Activated CD4-positive, alpha-beta T cell treated with anti-CD3 and anti-CD28 coated beads for 48 hours (primary cell): ENCODE data around the gene VDAC1.
"Not testable (repeated sequence)": the region's sequence is repeated elsewhere in the genome, so short reads cannot be mapped to it uniquely, and the experiment has no call there.

Experiments used
- DNase-seq: peaks from one replicate; pipeline ENCODE4 v3.0.0-alpha.2; 2020

VDAC1 gene

GRCh38 chr5:133938039-133938821, 66.5 kb downstream of the VDAC1 start:
- no peak for DNase-seq

DNA sequence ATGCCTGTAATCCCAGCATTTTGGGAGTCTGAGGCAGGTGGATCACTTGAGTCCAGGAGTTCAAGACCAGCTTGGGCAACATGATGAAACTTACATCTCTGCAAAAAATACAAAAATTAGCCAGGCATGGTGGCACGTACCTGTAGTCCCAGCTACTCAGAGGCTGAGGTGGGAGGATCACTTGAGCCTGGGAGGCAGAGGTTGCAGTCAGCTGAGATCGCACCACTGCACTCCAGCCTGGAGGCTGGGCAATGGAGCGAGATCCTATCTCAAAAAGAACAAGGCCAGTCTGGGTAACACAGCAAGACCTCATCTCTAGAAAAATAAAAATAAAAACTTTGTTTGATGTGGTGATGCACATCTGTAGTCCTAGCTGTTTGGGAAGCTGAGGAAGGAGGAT, 67.1 kb downstream of the VDAC1 start:
- not testable (repeated sequence) for DNase-seq

DNA sequence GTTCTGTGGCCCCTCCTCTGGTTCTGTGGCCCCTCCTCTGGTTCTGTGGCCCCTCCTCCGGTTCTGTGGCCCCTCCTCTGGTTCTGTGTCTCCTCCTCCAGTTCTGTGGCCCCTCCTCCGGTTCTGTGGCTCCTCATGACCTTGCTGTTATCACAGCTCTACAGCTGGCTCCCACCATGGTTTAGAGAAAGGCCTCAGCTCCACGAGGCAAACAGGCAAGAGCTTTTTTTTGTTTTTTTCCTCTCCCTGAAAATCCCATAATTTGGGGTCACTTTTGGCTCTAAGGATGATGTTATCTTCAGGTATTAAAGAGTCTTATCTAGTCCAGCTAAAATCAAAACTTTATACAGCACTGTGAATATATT, 68.1 kb downstream of the VDAC1 start:
- no peak for DNase-seq

DNA sequence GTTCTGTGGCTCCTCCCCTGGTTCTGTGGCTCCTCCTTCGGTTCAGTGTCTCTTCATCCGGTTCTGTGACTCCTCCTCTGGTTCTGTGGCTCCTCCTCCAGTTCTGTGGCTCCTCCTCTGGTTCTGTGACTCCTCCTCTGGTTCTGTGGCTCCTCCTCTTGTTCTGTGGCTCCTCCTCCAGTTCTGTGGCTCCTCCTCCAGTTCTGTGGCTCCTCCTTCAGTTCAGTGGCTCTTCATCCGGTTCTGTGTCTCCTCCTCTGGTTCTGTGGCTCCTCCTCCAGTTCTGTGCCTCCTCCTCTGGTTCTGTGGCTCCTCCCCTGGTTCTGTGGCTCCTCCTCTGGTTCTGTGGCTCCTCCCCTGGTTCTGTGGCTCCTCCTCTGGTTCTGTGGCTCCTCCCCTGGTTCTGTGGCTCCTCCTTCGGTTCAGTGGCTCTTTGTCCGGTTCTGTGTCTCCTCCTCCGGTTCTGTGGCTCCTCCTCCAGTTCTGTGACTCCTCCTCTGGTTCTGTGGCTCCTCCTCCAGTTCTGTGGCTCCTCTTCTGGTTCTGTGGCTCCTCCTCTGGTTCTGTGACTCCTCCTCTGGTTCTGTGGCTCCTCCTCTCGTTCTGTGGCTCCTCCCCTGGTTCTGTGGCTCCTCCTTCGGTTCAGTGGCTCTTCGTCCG, 68.7 kb downstream of the VDAC1 start:
- not testable (repeated sequence) for DNase-seq

DNA sequence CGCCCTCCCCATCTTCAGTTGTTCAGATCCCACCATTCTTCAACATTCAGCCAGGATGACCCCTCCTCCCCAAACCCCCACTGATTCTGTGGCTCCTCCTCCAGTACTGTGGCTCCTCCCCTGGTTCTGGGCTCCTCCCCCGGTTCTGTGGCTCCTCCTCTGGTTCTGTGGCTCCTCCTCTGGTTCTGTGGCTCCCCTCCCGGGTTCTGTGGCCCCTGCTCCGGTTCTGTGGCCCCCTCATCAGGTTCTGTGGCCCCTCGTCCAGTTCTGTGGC, 69.2 kb downstream of the VDAC1 start:
- no peak for DNase-seq

DNA sequence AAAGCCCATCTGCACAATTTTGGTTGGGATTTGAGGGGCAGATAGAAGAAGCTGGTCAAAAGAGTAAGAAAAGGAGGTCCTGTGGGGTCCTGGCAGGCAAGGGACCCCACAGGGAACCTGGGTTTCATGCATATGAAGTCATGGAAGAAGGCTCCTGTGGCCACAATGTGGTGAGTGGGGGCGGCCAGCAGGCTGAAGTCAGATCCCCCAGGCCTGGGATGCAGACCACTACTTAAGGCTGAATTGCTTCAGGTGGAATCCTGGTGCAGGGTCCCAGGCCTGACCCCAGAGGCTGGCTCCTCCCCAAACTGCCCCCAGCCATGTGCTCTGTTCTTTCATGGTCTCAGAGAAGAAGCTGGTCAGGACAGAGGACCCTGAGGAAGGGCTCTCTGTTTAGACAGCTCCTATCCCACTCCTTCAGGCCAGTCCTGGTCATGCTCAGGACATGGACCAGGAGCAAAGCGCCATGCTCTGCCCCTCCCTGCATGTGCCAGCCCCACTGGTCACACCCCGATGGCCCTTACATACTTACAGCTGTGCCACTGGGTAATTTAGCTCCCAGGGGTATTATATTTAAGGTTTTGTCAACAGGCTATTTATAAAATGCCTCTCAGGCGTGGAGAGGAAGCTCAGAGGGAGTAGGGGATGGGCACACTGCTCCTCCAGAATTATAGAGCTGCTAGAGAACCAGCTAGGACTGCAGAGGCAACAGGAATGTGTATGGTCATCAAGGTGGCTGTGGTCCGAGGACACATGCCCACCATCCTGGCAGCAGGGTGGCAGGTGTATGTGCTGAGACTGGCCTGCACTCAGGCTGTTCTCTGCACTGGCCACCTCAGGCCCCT, 69.7 kb downstream of the VDAC1 start:
- no peak for DNase-seq

- DNase-seq: no peak
Observed at GRCh38 chr5:133934311-133934710, 70.5 kb downstream of the VDAC1 start.

DNA sequence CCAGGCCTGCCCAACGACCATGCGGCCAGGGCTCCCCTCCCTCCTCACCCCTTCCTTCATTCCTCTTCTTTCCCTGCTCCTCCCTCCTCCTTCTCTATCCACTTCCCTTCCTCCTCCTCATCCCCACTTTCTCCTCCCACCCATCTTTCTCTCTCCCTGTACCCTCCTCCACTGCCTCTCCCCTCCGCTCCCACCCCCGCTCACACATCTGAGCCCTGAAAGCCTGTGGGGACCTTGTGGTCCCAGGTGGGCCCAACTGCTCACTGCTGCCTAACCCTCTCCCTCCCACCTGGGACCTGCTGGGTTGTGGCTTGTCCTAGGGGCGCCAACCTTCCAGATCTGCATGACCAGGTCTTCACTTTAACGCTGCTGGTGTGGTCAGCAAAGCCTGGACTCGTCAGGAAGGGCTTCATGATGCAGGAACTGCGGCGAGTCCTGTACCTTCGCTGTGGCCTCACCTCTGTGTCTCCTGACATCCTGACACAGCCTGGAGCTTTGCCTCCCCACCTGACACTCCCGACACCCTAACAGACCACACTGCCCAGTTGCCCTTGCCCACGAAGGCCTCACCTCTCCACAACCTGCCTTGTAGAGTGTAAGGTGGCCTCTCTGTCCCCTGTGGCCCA, 71.0 kb downstream of the VDAC1 start:
- DNase-seq: no peak

GRCh38 chr5:133933169-133933509, 71.6 kb downstream of the VDAC1 start:
- DNase-seq: no peak

- DNase-seq: no peak
Observed at GRCh38 chr5:133932441-133933168, 72.2 kb downstream of the VDAC1 start.

GRCh38 chr5:133931546-133931945, 73.2 kb downstream of the VDAC1 start:
- no peak for DNase-seq

GRCh38 chr5:133930813-133931090, 74.0 kb downstream of the VDAC1 start:
- DNase-seq: no peak

DNA sequence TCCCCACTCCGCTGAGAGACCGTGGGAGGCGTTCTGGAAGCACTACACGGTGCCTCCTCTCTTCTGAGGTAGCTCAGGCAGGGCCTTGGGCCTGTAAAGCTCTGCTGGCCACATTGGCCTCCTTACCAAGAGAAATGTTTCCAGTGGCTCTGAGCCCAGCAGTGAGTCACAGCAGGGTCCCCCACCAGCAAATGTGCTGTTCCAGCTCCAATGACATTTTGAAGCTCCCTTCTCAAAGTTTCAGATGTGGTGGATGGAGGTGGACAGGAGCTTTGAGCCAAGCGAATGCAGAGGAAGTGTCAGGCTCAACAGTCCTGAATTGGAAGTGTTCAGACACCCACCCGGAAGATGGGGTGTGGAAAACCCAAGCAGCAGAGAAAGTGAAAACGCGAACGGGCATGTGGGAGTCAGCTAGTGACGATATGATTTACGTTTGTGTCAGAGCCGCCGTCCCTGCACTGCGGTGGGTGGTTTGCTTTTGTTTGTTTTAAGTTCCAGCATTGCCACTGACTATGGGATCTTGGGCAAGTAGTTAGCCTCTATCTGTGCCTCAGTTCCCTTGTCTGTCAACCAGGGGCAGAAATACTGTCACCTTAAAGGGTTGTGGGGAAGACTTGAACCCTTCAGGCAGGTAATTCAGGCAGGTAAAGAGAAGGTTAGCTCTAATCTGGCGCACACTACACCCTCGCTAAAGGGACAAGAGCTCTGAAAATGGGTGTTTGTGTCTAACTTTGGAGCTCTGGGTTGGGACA, 74.5 kb downstream of the VDAC1 start:
- peak; percentile 85 for DNase-seq

DNA sequence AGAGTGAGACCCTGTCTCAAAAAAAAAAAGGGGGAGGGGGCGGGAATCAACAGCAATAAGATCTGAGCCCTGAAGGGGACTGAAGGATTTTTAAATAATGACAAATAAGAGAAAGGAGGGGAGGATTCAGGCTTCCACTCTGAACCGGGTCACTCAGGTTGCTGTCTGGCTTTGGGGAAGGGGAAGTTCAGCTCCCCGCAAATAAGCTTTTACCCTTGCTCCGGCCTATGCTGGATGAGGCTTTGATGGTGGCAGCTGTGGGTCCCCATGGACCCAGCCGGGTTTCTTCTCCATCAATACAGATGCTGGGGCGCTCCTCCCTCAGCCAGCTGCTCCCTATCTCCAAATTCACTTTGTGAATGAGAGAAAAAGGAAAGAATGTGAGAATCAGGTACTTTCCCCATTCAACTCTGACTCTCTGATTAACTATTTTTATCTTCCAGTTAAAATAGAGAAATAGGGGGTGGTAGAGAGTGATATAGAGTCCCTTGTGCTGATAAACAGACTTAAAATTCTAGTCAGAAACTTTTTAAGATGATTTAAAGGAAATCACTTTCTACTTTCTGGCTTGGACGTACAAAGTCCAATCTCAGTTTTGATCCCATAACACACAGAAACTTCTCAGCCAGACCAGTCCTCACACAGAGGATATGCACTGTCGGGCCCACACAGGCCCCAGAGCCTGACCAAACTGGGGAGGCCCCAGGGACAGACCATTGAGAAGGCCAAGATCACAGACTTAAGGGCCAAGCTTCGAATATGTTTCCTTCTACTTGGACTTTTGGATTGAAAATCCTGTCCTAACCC, 76.0 kb downstream of the VDAC1 start:
- DNase-seq: no peak

GRCh38 chr5:133927300-133928180, 77.2 kb downstream of the VDAC1 start:
- no peak for DNase-seq

- no peak for DNase-seq
Observed at GRCh38 chr5:133926489-133927299, 78.1 kb downstream of the VDAC1 start.

DNA sequence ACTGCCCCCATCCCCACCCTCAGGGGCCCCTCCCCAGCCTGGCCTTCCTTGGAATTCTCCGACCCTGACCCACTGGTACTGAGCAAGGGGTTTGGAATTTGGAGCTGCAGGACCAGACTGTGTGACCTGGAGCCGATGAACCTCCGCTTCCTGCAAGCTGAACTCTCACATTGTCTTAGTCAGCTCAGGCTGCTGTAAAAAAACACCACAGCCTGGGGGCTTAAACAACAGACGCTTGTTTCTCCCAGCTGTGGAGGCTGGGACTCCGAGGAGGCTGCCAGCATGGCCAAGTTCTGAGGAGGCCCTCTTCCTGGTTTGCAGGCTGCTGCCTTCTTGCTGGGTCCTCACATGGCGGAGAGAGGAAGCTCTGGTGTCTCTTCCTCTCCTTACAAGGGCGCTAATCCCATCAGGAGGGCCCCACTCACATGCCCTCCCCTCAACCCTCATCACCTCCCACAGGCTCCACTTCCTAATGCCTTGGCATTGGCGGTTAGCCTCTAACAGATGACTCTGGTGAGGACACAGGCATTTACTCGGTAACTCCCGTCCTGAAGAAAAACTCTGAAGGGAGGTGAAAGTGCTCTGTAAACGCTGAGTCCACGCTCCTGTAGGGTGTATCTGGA, 78.8 kb downstream of the VDAC1 start:
- no peak for DNase-seq

DNA sequence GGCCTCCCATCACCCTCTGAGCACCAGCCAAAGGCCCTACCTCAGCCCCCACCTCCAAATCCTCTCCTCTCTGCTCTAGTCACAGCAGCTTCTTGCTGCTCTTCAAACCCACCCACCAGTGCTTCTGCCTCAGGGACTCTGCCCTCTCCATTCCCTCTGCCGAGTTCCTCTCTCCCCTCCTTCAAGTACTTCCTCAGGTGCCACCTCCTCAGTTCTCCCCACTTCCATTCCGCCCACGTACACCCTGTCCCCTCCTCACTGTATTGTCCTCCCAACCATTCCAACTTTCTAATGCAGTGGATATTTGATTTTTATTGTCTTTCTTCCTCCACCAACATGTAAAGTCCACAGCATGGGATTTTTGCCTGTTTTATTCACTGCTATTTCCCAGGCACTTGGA, 79.5 kb downstream of the VDAC1 start:
- DNase-seq: no peak
